ENCODE results near the gene CMSS1. TPM values are rescaled to one million over a fixed set of nuclear protein-coding genes. Genes with fewer than 3 reads are reported as not detected.

The CMSS1 gene
- total and polyA plus RNA-seq, 2 of the 13 experiments (the other 11 are each of a cell fraction or from before 2014, with no cell fraction given) = 6.4 to 48.7 TPM

DNA sequence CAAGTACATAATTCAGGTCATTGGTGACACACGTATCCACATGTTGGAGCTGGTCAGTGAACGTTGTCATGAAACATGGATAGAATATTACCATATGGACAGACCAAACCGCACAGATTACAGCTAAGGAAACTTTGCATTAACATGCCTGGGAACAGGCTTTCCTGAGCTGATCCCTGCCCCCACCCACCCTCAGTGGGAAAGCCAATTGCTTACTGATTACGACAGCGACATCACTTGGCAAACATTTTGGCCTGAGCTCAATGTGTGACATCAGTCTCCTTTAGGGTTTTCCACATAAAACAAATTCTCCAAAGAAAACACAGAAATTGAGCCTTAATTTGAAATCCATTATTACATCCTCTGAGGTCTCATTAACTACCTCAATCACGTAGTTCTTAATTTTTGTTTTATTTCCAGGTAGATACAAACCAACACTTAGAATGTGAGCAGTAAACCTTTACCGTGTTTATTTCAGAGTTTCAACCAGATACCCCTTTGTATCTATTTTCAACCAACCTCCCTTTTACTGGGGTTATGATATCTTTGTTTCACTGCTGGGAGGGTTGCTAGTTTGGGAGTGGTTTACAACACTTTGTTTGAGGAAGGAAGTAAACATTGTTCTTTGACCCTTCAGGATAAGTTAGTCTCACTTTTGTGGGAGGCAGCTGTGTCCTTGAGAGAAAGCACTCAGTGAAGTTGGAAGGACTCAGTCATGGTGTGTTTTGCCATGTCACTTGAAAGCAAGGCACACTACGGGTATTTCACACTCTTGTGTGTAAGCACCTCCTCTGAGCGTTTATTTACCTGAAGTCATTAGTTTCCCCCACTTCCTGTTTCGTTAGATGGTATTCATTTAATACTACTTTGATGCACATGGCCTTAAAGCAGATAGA lies 103.1 kb downstream of the CMSS1 start (continued):
- TF ChIP-seq HNF4G (IDR thresholded peaks at IDR 0.05; ENCODE audit: borderline replicate concordance, low read depth, low read length) (peak; percentile 49; the same call in 1 of the 2 replicates), HNF4G (CRISPR knock-in tag; IDR thresholded peaks at IDR 0.05; ENCODE audit: borderline replicate concordance, low read depth) (peak; percentile 60; the same call in 1 of the 2 replicates), FOXO1 (CRISPR knock-in tag; IDR thresholded peaks at IDR 0.05) (peak; percentile 93), MIER2 (CRISPR knock-in tag; IDR thresholded peaks at IDR 0.05) (peak; percentile 54; the same call in 1 of the 2 replicates), GATAD2A (CRISPR knock-in tag; IDR thresholded peaks at IDR 0.05) (peak; percentile 86), MIXL1 (CRISPR knock-in tag; IDR thresholded peaks at IDR 0.05) (peak; percentile 86), HNRNPL (IDR thresholded peaks at IDR 0.05; ENCODE audit: low read depth, low read length) (no peak), HOXA3 (CRISPR knock-in tag; IDR thresholded peaks at IDR 0.05) (peak; percentile 46; the same call in 1 of the 2 replicates), FOXA1 (IDR thresholded peaks at IDR 0.05) (no peak), FOXA1 (CRISPR knock-in tag; IDR thresholded peaks at IDR 0.05) (peak; percentile 90), WIZ (CRISPR knock-in tag; IDR thresholded peaks at IDR 0.05) (no peak; the same call in 1 of the 2 replicates), ZNF761 (CRISPR knock-in tag; conservative IDR thresholded peaks at IDR 0.05) (peak; percentile 89; the same call in 1 of the 2 replicates), XRCC5 (optimal IDR thresholded peaks at IDR 0.05; ENCODE audit: low read length) (peak; percentile 20), CBX5 (CRISPR knock-in tag; IDR thresholded peaks at IDR 0.05; ENCODE audit: borderline replicate concordance) (peak; percentile 85; the same call in 1 of the 2 replicates)
- TF ChIP-seq, protein P1, sequence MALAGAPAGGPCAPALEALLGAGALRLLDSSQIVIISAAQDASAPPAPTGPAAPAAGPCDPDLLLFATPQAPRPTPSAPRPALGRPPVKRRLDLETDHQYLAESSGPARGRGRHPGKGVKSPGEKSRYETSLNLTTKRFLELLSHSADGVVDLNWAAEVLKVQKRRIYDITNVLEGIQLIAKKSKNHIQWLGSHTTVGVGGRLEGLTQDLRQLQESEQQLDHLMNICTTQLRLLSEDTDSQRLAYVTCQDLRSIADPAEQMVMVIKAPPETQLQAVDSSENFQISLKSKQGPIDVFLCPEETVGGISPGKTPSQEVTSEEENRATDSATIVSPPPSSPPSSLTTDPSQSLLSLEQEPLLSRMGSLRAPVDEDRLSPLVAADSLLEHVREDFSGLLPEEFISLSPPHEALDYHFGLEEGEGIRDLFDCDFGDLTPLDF (CRISPR knock-in tag; IDR thresholded peaks at IDR 0.05) = no peak
- TF ChIP-seq, protein P2, sequence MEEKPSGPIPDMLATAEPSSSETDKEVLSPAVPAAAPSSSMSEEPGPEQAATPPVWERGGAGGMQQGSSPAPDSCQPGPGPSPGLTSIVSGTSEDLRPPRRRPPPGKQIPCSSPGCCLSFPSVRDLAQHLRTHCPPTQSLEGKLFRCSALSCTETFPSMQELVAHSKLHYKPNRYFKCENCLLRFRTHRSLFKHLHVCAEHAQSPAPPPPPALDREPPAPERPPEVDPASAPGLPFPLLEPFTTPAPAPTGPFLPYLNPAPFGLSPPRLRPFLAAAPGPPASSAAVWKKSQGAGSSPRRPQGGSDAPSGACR (CRISPR knock-in tag; IDR thresholded peaks at IDR 0.05) = peak; percentile 68; the same call in 1 of the 2 replicates
- TF ChIP-seq, protein P3, sequence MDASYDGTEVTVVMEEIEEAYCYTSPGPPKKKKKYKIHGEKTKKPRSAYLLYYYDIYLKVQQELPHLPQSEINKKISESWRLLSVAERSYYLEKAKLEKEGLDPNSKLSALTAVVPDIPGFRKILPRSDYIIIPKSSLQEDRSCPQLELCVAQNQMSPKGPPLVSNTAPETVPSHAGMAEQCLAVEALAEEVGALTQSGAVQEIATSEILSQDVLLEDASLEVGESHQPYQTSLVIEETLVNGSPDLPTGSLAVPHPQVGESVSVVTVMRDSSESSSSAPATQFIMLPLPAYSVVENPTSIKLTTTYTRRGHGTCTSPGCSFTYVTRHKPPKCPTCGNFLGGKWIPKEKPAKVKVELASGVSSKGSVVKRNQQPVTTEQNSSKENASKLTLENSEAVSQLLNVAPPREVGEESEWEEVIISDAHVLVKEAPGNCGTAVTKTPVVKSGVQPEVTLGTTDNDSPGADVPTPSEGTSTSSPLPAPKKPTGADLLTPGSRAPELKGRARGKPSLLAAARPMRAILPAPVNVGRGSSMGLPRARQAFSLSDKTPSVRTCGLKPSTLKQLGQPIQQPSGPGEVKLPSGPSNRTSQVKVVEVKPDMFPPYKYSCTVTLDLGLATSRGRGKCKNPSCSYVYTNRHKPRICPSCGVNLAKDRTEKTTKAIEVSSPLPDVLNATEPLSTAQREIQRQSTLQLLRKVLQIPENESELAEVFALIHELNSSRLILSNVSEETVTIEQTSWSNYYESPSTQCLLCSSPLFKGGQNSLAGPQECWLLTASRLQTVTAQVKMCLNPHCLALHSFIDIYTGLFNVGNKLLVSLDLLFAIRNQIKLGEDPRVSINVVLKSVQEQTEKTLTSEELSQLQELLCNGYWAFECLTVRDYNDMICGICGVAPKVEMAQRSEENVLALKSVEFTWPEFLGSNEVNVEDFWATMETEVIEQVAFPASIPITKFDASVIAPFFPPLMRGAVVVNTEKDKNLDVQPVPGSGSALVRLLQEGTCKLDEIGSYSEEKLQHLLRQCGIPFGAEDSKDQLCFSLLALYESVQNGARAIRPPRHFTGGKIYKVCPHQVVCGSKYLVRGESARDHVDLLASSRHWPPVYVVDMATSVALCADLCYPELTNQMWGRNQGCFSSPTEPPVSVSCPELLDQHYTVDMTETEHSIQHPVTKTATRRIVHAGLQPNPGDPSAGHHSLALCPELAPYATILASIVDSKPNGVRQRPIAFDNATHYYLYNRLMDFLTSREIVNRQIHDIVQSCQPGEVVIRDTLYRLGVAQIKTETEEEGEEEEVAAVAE (CRISPR knock-in tag; IDR thresholded peaks at IDR 0.05; ENCODE audit: borderline replicate concordance) = peak; percentile 70
- TF ChIP-seq, protein P4, sequence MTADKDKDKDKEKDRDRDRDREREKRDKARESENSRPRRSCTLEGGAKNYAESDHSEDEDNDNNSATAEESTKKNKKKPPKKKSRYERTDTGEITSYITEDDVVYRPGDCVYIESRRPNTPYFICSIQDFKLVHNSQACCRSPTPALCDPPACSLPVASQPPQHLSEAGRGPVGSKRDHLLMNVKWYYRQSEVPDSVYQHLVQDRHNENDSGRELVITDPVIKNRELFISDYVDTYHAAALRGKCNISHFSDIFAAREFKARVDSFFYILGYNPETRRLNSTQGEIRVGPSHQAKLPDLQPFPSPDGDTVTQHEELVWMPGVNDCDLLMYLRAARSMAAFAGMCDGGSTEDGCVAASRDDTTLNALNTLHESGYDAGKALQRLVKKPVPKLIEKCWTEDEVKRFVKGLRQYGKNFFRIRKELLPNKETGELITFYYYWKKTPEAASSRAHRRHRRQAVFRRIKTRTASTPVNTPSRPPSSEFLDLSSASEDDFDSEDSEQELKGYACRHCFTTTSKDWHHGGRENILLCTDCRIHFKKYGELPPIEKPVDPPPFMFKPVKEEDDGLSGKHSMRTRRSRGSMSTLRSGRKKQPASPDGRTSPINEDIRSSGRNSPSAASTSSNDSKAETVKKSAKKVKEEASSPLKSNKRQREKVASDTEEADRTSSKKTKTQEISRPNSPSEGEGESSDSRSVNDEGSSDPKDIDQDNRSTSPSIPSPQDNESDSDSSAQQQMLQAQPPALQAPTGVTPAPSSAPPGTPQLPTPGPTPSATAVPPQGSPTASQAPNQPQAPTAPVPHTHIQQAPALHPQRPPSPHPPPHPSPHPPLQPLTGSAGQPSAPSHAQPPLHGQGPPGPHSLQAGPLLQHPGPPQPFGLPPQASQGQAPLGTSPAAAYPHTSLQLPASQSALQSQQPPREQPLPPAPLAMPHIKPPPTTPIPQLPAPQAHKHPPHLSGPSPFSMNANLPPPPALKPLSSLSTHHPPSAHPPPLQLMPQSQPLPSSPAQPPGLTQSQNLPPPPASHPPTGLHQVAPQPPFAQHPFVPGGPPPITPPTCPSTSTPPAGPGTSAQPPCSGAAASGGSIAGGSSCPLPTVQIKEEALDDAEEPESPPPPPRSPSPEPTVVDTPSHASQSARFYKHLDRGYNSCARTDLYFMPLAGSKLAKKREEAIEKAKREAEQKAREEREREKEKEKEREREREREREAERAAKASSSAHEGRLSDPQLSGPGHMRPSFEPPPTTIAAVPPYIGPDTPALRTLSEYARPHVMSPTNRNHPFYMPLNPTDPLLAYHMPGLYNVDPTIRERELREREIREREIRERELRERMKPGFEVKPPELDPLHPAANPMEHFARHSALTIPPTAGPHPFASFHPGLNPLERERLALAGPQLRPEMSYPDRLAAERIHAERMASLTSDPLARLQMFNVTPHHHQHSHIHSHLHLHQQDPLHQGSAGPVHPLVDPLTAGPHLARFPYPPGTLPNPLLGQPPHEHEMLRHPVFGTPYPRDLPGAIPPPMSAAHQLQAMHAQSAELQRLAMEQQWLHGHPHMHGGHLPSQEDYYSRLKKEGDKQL (CRISPR knock-in tag; IDR thresholded peaks at IDR 0.05; ENCODE audit: low read depth) = peak; percentile 86

Data from HepG2 (cell line).